Measurements from ENCODE around the gene ARHGEF7.

ARHGEF7 gene

GRCh38 chr13:111225166-111225565, 110.1 kb downstream of the ARHGEF7 start:
- H3K27me3 ChIP-seq (ENCODE audit: insufficient read depth, low read depth, severe bottlenecking): no peaks in the 10 kb centered on the region
- no peak overlapping the region for H3K27ac ChIP-seq
- no peak for TF ChIP-seq CTCF (IDR thresholded peaks at IDR 0.05; ENCODE audit: low read depth, low read length)
- peaks cover 26% of the 10 kb centered on the region for H3K36me3 ChIP-seq
- no peak for DNase-seq
- H3K9me3 ChIP-seq (ENCODE audit: severe bottlenecking): no peaks in the 10 kb centered on the region
- H3K4me3 ChIP-seq (ENCODE audit: low read depth, low read length): no peak overlapping the region

- TF ChIP-seq CTCF (IDR thresholded peaks at IDR 0.05; ENCODE audit: low read depth, low read length): no peak
- Histone ChIP-seq H3K9me3 (ENCODE audit: severe bottlenecking) (no peaks in the 10 kb centered on the region), H3K36me3 (peaks cover 20% of the 10 kb centered on the region), H3K27me3 (ENCODE audit: insufficient read depth, low read depth, severe bottlenecking) (no peaks in the 10 kb centered on the region), H3K4me3 (ENCODE audit: low read depth, low read length) (no peak overlapping the region), H3K27ac (no peak overlapping the region)
- DNase-seq: no peak
Observed at GRCh38 chr13:111225810-111226546, 110.9 kb downstream of the ARHGEF7 start.

- Histone ChIP-seq H3K36me3 (peaks cover 15% of the 10 kb centered on the region), H3K9me3 (ENCODE audit: severe bottlenecking) (no peaks in the 10 kb centered on the region), H3K27me3 (ENCODE audit: insufficient read depth, low read depth, severe bottlenecking) (no peaks in the 10 kb centered on the region), H3K27ac (no peak overlapping the region), H3K4me3 (ENCODE audit: low read depth, low read length) (no peak overlapping the region)
- no peak for TF ChIP-seq CTCF (IDR thresholded peaks at IDR 0.05; ENCODE audit: low read depth, low read length)
- DNase-seq: no peak
Observed at GRCh38 chr13:111227405-111227804, 112.3 kb downstream of the ARHGEF7 start.

- Histone ChIP-seq H3K9me3 (ENCODE audit: severe bottlenecking) (no peaks in the 10 kb centered on the region), H3K4me3 (ENCODE audit: low read depth, low read length) (no peak overlapping the region), H3K36me3 (peaks cover 23% of the 10 kb centered on the region), H3K27me3 (ENCODE audit: insufficient read depth, low read depth, severe bottlenecking) (no peaks in the 10 kb centered on the region), H3K27ac (no peak overlapping the region)
- no peak for DNase-seq
- no peak for TF ChIP-seq CTCF (IDR thresholded peaks at IDR 0.05; ENCODE audit: low read depth, low read length)
Observed at GRCh38 chr13:111228262-111229144, 113.4 kb downstream of the ARHGEF7 start.

- no peaks in the 10 kb centered on the region for H3K27me3 ChIP-seq (ENCODE audit: insufficient read depth, low read depth, severe bottlenecking)
- no peak overlapping the region for H3K4me3 ChIP-seq (ENCODE audit: low read depth, low read length)
- H3K36me3 ChIP-seq: peaks cover 24% of the 10 kb centered on the region
- no peaks in the 10 kb centered on the region for H3K9me3 ChIP-seq (ENCODE audit: severe bottlenecking)
- TF ChIP-seq CTCF (IDR thresholded peaks at IDR 0.05; ENCODE audit: low read depth, low read length): no peak
- H3K27ac ChIP-seq: no peak overlapping the region
- no peak for DNase-seq
Observed at GRCh38 chr13:111230385-111230930, 115.3 kb downstream of the ARHGEF7 start.

Measured in WERI-Rb-1 (cell line).